Measurements from ENCODE around the gene IGSF21.

DNA sequence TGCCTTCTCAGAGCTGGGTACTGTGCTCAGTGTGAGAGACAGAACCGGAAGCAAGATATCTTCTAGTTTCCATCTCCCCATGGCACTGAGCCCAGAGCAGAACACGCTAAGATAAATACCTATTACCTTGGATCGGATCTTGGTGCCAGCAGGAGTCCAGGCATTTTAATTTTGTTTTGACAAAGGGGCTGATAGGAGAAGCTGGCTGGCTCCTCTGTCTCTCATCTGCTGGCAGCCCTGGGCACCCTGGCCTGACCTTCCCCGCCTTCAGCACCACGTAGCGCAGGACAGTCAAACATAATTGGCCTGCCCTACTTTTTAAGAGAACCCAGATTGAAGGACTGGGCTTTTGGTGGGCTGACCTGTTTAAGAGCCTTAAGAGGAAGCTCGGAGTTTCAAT lies 212.5 kb downstream of the IGSF21 start:
- TF ChIP-seq CTCF (IDR thresholded peaks at IDR 0.05; ENCODE audit: poor library complexity) (no peak), EZH2phosphoT487 (IDR thresholded peaks at IDR 0.05; ENCODE audit: low read depth, severe bottlenecking, unreplicated experiment) (no peak)
